Activated CD4-positive, alpha-beta T cell treated with anti-CD3 and anti-CD28 coated beads for 24 hours (primary cell): Measurements from ENCODE around the gene PGM5.
"Not testable (repeated sequence)": the region's sequence is repeated elsewhere in the genome, so short reads cannot be mapped to it uniquely, and the experiment has no call there.

ENCODE experiments used
- DNase-seq, 2 donors: peaks; one replicate each; pipeline ENCODE4 v3.0.0-alpha.2; 2020; ENCODE audit warnings: low read depth in 2 of 2

The PGM5 gene

DNA sequence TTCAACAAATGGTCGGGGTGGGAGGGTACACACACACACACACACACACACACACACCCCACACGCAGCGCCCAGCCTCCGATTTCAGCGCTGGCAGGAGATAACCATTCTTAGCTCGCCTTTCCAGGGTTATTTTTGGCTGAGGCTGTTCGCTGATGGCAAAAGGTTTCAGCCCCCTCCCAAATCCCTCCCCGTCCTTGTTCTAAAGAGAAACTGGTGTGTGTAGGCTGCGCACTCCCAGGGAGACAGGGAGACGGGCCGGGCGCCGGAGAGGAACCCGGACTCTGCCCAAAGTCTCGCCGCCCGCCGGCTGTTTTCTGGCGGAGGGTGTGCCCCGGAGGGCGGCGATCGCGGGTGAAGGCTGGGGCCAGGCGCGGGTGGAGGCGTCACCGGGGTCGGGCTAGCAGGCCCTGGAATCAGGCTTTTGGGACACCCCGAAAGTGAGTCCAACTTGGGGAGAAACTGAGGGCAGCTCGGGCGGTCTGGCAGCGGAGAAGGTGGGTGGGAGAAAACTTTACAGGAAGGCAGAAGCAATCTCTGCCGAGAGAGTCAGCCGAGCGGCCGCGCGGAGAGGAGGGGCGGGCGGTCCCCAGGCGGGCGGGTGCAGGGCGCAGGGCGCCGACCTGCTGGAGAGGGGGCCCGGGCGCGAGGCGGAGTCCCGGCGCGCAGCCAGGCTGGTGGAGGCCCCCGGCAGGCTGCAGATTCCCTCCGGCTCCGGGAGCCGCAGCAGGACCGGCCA is at the start of gene PGM5:
Gene PGM5, plus strand, starts transcription at position 232 of the 739 bp plus-strand sequence. CDS start 517 bp downstream, outside the sequence.
- DNase-seq = not testable (repeated sequence)

DNA sequence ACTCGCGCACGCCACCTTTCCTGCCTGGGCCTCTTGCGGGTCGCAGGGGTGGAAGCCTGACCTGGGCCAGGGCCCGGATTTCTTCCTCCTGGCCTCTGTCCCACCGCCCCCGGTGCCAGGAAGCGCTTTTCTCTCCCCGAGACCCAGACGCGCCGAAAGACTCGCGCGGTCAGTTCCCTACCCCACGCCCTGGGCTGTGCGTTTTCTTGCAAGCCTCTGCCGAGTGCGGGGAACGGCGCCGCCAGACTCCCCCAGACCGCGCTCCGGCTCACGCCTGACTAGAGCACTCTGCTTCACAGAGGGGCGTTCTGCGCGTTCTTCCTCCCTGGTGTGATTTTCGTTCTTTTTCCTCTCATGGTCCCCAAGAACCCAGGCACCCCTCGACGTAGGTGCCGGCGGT is 49.3 kb upstream of the PGM5 start:
- not testable (repeated sequence) for DNase-seq

DNA sequence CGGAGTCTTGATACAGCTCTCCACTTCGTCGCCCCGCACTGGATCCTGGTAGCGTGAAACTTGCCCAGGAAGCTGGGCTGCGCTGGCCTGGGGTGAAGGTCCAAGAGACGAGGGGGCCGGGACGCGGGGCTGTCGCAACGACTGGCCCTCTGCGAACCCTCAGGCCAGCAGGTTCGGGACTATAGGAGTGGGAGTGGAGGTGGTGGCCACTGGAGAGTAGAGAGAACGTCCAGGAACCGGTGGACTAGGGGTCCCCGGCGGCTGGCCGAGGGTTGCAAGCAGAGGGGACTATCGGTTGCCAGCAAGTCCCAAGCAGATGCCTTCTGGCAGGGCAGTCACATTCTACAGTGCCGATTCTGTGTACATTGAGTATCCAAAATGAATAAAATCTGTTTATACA is 48.8 kb upstream of the PGM5 start:
- not testable (repeated sequence) for DNase-seq

DNA sequence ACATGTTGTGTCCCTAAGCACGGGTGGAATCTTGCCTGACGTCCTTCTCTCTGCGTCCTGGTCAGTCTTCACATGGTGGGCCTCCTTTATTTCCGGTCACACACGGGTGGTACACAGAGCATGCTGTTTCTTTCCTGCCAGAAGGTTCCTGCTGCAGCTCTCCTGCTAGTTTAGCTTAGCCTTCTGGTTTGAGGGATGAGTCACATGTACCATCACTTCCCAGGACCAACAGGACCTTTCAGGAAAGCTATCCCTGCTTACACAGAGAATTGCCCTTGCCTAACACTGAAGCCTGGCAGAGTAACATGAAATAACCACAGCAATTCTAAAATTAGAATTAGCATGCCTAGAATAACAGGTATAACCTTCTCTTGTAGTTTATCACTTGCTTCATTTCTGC is 45.2 kb upstream of the PGM5 start:
- DNase-seq = not testable (repeated sequence)

DNA sequence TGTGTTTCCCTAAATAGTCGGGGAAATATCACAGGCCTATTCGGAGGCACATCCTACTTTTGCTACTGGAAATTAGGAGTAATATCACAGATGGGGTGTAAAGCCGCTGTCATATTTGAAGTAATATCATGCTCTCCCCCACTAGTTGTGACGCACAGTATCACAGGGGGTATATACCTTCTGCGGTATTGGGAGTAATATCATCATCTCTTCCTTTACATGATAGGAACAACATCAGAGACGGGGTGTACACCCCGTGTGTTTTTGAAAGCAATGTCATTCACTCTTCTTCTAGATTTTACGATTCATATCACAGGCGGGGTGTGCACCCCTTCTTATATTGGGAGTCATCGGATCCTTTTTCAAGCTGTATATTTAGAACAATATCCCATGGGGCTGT is 38.2 kb upstream of the PGM5 start:
- not testable (repeated sequence) for DNase-seq

DNA sequence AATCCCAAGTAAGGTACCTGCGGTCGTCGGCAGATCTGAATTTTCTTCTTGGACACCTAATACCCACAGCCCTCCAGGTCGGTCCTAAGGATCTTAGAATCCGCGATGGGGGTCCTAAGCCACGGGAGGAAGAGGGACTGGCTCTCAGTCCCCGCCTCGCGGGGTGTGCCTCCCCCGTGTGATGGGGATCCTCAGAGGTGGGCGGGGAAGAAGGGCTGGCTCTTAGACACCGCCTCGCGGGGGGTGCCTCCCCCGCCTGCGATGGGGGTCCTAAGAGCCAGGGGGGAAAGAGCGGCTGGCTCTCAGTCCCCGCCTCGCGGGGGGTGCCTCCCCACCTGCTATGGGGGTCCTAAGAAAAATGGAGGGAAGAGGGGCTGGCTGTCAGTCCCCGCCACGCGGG is 32.7 kb upstream of the PGM5 start:
- not testable (repeated sequence) for DNase-seq

DNA sequence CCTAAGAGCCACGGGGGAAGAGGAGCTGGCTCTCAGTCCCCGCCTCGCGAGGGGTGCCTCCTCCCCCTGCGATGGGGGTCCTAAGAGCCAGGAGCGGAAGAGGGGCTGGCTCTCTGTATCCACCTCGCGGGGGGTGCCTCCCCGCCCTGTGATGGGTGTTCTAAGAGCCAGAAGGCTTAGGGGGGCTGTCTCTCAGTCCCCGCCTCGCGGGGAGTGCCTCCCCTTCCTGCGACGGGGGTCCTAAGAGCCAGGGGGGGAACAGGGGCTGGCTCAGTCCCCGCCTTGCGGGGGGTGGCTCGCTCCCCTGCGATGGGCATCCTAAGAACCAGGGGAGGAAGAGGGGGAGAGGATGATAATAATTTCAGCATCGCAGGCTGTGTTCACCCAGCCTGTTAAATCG is 31.9 kb upstream of the PGM5 start:
- not testable (repeated sequence) for DNase-seq

DNA sequence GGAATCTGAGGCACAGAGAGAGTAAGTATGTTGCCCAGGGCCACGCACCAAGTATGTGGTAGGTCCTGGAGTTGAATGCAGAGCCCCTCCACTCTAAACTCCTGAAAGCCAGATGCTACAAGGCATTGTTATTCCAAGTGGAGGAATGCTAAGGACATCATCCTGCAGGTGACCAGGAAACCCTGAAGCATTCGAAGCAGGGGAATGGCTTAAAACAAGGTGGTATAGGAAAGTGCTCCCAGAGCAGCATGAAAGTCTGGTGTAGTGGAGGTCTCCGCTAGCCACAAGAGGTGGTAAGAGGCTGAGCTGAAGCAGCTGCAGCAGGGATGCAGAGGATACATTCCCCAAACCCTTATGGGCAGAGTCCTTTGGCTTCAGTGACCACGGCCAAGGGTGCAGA is 27.3 kb upstream of the PGM5 start:
- not testable (repeated sequence) for DNase-seq

DNA sequence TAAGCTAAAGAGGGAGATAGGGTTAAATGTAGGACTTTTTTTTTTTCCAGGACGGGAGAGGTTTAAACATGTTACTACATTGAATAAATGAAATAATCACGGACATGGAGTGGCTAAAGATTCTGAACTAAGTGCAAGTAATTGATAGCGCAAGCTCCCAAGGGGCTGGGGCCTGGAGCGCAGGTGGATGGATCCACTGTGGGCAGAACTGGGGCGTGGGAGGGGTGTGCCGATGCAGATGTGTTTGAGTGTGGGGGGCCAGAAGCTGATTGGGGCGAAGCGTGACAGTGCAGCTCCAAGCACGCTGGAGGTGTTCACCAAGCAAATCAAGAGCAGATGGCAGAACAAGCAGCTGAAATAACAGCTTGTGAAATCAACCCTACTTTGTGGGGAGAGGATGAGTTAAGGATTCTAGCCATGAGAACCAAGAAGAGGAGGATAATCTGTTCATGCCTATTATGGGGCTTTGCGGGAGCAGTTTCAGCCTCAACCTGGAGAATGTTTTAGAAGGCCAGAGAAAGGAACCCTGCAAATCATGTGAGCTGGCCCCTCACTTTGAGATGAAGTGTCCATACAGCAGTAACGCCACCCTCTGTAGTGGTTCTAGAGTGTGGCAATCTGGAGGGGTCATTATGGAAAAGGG is 25.8 kb upstream of the PGM5 start:
- not testable (repeated sequence) for DNase-seq

DNA sequence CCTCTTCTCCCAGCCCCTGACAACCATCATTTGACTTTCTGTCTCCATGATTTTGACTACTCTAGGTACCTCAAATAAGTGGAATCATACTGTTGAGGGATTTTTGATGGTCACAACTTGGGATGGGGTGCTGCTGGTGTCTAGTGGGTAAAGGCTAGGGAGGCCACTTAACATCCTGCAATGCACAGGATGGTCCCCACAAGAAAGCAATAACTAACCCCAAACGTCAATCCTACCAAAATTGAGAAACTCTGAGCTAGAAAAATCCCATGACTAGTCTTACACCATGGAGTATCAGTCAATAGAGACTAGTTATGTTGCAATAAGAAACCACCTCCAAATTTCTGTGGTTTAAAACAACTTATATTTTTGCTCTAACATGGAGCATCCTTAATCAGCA is 24.3 kb upstream of the PGM5 start:
- DNase-seq = not testable (repeated sequence)

DNA sequence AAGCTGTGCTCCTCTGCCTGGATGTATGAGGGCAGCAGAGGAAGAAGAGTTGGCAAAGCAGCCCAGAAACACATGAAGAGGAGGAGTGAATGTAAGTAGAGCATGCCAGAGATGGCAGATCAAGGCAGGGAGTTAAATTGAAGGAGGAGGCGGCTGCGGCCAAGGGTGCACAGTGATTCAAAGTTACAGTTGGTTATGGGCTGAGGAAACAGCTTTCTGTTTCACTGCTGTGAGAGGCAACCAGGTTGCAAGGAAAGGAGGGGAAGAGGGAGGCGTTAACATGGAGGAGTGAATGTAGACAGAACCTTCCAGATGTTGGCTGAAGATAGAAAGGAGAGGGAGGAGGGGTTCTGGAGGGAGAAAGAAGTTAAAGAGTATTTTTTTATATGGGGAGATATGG is 20.5 kb upstream of the PGM5 start:
- not testable (repeated sequence) for DNase-seq

DNA sequence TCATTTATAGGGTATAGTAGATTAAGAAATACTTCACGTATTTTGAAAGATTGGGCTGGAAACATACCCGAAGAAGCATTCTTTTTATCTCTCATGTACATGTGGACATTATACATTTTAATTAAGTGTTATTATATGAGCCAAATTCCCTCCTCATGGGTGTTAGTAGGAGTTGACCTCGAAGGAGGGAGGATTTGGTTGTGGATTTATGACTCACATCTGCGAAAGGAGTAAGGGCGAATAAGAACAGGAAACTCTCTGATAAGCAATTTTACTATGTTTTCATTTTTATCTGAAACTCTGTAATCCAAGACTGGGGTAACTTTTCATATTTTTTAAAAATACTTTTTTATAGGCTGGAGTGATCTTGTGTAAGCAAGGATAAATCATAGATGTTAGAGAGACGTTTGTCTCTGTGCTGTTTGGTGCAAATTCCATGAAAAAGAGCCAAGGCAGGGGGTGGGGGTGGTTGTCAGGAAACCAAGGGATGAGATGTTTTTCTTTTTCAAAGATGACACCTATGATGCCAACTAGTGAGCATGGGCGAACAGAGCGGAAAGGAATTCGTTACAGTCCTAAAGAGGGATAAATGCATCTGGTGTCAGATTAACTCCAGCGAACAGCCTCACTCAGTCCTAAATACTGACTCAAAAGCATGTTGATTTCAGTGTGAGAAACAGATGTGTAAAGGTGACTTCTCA is 19.6 kb upstream of the PGM5 start:
- DNase-seq = not testable (repeated sequence)

DNA sequence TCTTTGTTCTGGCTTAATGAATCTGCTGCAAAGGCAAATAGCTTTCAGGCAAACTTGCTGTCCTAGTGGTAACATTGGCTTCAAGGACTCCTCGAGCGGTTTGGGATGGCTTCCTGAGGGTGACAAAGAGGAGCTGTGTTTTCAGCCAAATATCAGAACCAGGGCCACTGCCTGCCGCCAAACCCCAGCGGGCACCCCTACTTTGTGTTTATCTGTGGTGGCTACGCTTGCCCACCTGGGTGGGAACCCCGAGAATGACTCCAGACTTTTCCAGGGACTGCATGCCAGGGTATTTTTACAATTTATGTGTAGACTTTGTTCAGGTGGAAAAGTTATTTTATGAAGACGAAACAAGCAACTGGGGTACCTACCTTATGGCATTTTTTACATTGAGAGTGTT is 18.4 kb upstream of the PGM5 start:
- not testable (repeated sequence) for DNase-seq

DNA sequence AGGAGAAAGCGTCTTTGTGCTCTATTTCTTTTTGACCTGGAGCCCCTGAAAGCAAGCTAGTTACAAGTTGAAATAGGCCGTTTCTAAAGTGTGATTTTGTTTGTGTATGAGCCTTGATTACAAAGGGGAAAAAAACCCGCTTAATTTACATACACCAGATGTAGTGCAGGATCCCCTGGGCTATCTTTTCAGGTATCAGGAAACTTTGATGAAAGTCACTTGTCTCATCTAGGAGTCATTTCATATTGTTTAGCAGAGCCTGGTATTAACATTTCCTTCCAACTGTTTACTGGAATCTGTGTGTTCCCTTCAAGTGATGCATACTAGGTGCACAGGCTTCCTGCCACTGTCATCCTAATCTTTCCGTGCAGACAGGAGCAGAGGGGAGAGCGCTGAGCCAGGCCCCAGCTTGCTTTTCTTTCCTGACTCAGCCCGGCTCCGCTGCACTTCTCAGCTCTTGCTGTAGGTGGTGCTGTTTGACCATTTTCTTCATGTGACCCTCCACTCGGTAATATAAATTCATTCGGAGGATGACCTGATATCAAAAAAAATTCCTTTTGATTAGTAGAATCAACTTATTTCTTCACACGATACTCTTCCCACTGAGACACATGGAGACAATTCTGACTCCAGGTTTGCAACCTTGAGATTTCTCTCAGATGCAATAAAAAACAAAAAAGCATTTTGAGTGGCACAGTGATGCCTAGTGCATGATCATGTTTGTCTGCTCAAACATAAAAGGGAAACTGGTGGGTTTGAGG is 14.0 kb upstream of the PGM5 start:
- DNase-seq = not testable (repeated sequence)

DNA sequence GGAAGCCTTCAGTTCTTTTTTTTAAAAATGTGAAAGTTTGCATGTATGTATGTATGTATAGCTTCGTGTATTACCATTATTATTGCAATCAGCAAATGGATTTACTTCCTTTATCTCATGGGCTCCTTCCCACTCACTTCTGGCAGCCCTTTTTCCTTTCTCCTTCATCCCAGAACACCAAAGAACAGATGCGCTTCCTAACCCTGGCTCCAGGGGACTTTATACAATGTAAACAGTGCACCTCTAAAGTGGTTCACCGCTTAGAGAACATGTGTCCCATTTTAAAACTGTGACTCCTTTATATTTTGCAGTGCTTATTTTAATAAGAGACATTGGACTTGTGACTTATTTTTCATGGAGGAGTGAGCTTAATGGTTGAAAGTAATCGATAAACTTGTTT is 13.2 kb upstream of the PGM5 start:
- DNase-seq = not testable (repeated sequence)

DNA sequence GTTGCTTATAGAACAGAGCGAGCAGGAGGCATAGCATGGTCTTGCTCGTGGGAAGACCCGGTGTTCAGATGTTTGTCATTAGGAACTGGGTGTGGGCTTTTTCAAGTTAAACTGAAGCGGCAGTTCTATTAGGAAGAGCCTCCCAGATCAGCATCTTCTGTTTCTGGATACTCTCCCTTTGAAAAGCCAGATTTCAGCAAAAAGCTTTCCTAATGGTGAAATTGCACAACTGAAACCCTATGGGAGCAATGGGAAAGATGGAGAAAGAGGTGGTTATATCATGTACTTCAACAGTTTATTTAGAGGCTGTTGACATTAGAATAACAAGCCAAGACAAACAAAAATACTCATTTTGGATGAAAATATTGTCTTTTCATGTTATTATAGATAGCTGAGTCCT is 12.4 kb upstream of the PGM5 start:
- DNase-seq = not testable (repeated sequence)

DNA sequence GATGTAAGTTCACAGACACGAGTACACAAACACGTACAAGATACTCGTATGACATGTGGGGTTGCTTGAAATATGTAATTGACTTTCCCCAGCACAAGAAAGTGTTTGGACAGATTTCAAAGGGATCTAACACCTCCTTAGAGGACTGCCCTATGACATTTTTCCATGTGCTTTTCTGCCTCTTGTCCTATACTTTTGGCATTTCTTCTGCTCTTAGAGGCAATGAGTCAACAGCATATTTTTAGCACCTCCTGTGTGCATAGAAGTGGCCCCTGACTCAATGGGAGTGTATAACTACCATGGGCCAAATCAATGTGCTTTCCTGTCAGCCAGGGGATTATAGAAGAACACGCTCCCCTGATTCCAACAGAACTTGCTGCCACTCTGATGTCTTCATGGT is 4.7 kb upstream of the PGM5 start:
- not testable (repeated sequence) for DNase-seq

DNA sequence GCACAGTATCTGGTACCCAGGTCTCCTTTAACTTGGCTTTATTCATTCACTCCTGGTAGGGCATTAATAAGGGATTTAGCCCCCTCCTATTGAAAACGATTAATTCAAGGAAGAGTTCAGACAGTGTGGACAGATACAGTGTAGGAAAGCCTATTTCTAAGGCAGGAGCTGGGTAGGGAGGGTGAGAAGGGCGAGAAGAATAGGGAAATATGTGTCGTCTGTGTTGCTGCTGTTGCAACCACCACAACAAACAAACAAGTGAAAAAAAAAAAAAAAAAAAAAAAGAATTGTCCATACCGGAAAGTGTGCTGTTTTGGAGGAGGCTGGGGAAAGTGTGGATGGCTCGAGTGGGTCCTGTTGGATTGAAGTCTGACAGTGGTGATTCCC is 425 bp upstream of the PGM5 start:
- not testable (repeated sequence) for DNase-seq

DNA sequence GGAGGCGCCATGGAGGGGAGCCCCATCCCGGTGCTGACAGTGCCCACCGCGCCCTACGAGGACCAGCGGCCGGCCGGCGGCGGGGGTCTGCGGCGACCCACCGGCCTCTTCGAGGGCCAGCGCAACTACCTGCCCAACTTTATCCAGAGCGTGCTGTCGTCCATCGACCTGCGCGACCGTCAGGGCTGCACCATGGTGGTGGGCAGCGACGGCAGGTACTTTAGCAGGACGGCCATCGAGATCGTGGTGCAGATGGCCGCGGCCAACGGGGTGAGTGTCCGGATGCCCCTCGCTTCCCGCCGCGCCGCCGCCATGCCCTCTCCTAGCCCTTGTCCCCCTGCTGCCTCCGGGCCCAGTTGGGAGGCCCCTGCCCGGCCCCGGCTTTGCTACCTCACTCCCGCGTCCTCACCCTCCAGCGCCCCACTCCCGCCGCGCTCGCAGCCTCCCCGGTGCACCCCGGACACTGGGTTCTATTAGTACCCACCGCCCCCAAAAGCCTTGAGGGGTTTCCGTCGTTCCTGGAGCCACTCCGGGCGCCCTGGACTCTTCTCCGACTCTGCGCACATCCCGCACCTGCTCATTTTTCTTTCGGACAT is 806 bp downstream of the PGM5 start:
- not testable (repeated sequence) for DNase-seq

DNA sequence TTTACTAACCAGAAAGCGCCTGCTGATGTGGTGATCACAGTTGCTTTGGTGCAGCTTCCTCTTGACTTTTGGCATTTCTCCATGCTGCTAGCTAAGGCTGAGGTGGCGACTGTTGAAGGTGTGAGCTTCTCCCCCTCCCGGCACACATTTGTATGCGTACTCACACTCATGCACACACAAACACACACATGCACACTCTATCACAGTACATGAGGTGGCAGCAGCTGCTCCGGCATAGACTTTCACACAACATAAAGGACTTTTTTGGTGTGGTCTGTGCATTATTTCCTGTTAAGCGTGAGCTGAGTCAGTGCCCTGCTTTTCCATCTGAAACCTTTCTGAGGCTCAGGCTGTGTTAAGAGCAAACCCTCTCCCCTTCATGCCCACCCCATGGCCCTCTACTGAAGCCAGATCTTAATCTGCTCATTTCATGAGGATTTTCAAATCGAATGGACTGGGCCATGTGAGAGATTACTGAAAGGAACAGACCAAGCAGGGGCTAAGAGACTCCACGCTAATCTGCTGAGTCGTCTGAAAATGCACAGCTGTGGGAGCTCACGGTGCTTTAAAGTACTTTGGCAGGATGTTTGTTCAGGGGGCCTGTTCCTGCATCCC is 10.6 kb downstream of the PGM5 start:
- DNase-seq = not testable (repeated sequence)

DNA sequence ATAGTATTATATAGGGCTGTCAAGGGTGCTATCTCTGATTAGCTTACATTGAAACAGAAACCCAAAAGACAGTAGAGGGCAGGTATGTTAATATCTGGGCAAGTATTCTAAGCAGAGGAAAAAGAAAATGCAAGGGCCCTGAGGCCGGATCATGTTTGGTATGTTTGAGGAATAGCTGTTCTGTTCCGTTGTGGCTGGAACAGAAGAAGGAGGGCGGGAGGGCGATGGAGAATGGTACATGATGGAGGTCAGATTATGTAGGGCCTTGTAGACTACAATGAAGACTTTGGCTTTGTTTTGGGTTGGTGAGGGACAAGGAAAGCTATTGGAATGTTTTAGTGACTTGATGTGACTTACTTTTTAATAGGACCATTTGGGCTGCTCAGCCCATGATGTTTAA is 19.4 kb downstream of the PGM5 start:
- not testable (repeated sequence) for DNase-seq
